ENCODE data around the gene PEAK1. TPM values are rescaled to one million over a fixed set of nuclear protein-coding genes. Genes with fewer than 3 reads are reported as not detected.

Gene PEAK1
- polyA plus RNA-seq, 2 of the 4 experiments (the other 2 are of a cell fraction) = 7.5 to 13.7 TPM

DNA sequence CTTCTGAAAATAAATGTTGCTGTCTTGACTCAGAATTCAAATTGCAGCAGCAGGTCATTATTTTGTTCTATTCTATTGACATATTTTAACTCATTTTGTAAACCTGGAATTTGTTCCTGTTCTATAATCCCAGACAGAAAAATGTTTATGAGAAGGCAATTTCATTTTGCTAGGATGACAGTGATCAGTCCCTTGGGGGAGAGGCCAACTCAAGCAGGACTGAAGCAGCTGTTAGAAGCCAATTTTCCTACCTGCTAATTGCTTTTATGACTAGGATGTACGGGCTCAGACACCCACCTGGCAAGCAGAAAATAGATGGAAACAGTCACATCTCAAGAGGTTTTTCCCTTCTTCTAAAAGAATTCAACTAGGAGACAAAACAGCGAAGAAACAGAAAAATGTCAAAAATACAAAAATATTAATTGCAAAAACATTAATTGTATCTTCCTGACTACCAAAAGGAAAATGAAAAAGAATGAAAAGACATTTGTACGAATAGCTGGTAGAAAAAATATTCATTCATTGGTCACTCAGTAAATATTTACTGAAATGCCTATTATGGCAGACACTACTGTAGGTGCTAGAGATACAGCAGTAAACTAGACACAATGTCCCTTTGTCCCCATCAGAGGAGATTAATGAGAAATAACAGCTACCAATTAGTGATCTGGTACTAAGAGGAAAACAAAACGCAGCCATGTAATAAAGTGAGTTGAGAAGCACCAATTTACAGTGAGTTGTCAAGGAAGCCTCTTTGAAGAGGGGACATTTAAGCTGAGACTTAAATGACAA, 73.5 kb downstream of the PEAK1 start:
- WGBS (ENCODE audit: missing lambda C conversion rate) = 58% methylated on average over 4 of the region's 4 CpGs
- FAIRE-seq (peak; percentile 92), DNase-seq (ENCODE audit: low read depth in 1 of 2, low spot score in 1 of 2) (no peak), ATAC-seq (no peak)
- H3K4me2 ChIP-seq = no peak overlapping the region
- POLR2A ChIA-PET = no interaction called here
- TF ChIP-seq MAX (IDR thresholded peaks at IDR 0.05) = no peak
- no peak for TF ChIP-seq FOSB (CRISPR knock-in tag; IDR thresholded peaks at IDR 0.05)
- TF ChIP-seq POLR2AphosphoS2 (conservative IDR thresholded peaks at IDR 0.05; ENCODE audit: low read length) = no peak
- TF ChIP-seq RARB (CRISPR knock-in tag; IDR thresholded peaks at IDR 0.05) = no peak
- no peak for TF ChIP-seq CEBPB (IDR thresholded peaks at IDR 0.05)
- TF ChIP-seq CHD2 (IDR thresholded peaks at IDR 0.05; ENCODE audit: low read length, partially characterized antibody) = no peak
- no peak for TF ChIP-seq RAD21 (conservative IDR thresholded peaks at IDR 0.05 in 1 of 2, IDR thresholded peaks at IDR 0.05 in 1 of 2)
- TF ChIP-seq HDAC2 (IDR thresholded peaks at IDR 0.05) = no peak
- TF ChIP-seq, protein P1, sequence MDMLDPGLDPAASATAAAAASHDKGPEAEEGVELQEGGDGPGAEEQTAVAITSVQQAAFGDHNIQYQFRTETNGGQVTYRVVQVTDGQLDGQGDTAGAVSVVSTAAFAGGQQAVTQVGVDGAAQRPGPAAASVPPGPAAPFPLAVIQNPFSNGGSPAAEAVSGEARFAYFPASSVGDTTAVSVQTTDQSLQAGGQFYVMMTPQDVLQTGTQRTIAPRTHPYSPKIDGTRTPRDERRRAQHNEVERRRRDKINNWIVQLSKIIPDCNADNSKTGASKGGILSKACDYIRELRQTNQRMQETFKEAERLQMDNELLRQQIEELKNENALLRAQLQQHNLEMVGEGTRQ (IDR thresholded peaks at IDR 0.05) = no peak
- CTCF ChIA-PET = interaction anchor here (0.9 to 1.4 kb wide), 2 partner anchors 20 to 73 kb away, joined by 4 to 5 read pairs; no protein-coding TSS in a partner anchor
- no peak overlapping the region for H3K27ac ChIP-seq
- no peaks in the 10 kb centered on the region for H3K4me1 ChIP-seq
- no peak overlapping the region for H3K4me3 ChIP-seq
- peaks cover 2% of the 10 kb centered on the region; the same call in 1 of the 3 replicates for H3K9me3 ChIP-seq

GRCh38 chr15:77342807-77343206, 77.1 kb downstream of the PEAK1 start:
- Histone ChIP-seq H3K4me3 (no peak overlapping the region), H3K9me3 (peaks cover 5% of the 10 kb centered on the region; the same call in 2 of the 3 replicates), H3K4me2 (no peak overlapping the region), H3K4me1 (no peaks in the 10 kb centered on the region), H3K27ac (no peak overlapping the region)
- CTCF ChIA-PET = interaction anchor here (0.7 kb wide), 1 partner anchor 76 kb away, joined by 3 read pairs; no protein-coding TSS in a partner anchor
- FAIRE-seq (peak; percentile 65), DNase-seq (ENCODE audit: low read depth in 1 of 2, low spot score in 1 of 2) (no peak), ATAC-seq (no peak)
- TF ChIP-seq CEBPB (IDR thresholded peaks at IDR 0.05) (no peak), ELK1 (IDR thresholded peaks at IDR 0.05; ENCODE audit: low read depth, low read length) (no peak), RARB (CRISPR knock-in tag; IDR thresholded peaks at IDR 0.05) (no peak), FOSL2 (IDR thresholded peaks at IDR 0.05) (no peak), FOSL2 (CRISPR knock-in tag; IDR thresholded peaks at IDR 0.05) (no peak), ZC3H11A (IDR thresholded peaks at IDR 0.05) (no peak), RNF2 (IDR thresholded peaks at IDR 0.05; ENCODE audit: borderline replicate concordance, low read depth) (no peak), HEYL (CRISPR knock-in tag; IDR thresholded peaks at IDR 0.05) (no peak), CBX2 (IDR thresholded peaks at IDR 0.05; ENCODE audit: borderline replicate concordance, low read depth) (no peak), TFCP2L1 (CRISPR knock-in tag; IDR thresholded peaks at IDR 0.05) (no peak), MAX (IDR thresholded peaks at IDR 0.05) (no peak), CHD2 (IDR thresholded peaks at IDR 0.05; ENCODE audit: low read length, partially characterized antibody) (no peak), FOSB (CRISPR knock-in tag; IDR thresholded peaks at IDR 0.05) (no peak), EHF (CRISPR knock-in tag; IDR thresholded peaks at IDR 0.05) (no peak), ESRRA (IDR thresholded peaks at IDR 0.05; ENCODE audit: borderline replicate concordance, low read length) (no peak)
- TF ChIP-seq, protein P2, sequence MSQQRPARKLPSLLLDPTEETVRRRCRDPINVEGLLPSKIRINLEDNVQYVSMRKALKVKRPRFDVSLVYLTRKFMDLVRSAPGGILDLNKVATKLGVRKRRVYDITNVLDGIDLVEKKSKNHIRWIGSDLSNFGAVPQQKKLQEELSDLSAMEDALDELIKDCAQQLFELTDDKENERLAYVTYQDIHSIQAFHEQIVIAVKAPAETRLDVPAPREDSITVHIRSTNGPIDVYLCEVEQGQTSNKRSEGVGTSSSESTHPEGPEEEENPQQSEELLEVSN (IDR thresholded peaks at IDR 0.05; ENCODE audit: borderline replicate concordance, low read depth) = no peak
- TF ChIP-seq, protein P3, sequence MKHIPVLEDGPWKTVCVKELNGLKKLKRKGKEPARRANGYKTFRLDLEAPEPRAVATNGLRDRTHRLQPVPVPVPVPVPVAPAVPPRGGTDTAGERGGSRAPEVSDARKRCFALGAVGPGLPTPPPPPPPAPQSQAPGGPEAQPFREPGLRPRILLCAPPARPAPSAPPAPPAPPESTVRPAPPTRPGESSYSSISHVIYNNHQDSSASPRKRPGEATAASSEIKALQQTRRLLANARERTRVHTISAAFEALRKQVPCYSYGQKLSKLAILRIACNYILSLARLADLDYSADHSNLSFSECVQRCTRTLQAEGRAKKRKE (CRISPR knock-in tag; IDR thresholded peaks at IDR 0.05; ENCODE audit: low read depth) = no peak
- POLR2A ChIA-PET = no interaction called here
- 77% methylated on average over 3 of the region's 3 CpGs for WGBS (ENCODE audit: missing lambda C conversion rate)

Data from A549 (cell line).